ENCODE results near the gene FANCE.

GRCh38 chr6:35452183-35453090, at the start of gene FANCE:
- no peak for TF ChIP-seq SREBF2 (IDR thresholded peaks at IDR 0.05)
- peak; percentile 14; the same call in 1 of the 2 replicates for TF ChIP-seq POLR2A (IDR thresholded peaks at IDR 0.05; ENCODE audit: low read length)
- TF ChIP-seq JUN (IDR thresholded peaks at IDR 0.05) = 0 out of 5 replicates have a peak, but pooled peaks of 1 of the 2 experiments have one; percentile 34
- TF ChIP-seq CTCF (IDR thresholded peaks at IDR 0.05) = no peak
- TF ChIP-seq MAFK (IDR thresholded peaks at IDR 0.05; ENCODE audit: partially characterized antibody) = no peak
- no peak for TF ChIP-seq REST (IDR thresholded peaks at IDR 0.05)
- no peak for TF ChIP-seq CEBPB (IDR thresholded peaks at IDR 0.05)
- TF ChIP-seq RFX5 (IDR thresholded peaks at IDR 0.05) = no peak
- no peak for TF ChIP-seq NFE2L2 (conservative IDR thresholded peaks at IDR 0.05; ENCODE audit: low read length)

All from A549 (cell line).